ENCODE results near the gene EEF1A2. TPM values are rescaled to one million over a fixed set of nuclear protein-coding genes. Genes with fewer than 3 reads are reported as not detected.

The EEF1A2 gene
- total and polyA plus RNA-seq, 5 donors from 2014 or later: 0.10 to 2.1 (median 0.33) TPM; not detected in 1

DNA sequence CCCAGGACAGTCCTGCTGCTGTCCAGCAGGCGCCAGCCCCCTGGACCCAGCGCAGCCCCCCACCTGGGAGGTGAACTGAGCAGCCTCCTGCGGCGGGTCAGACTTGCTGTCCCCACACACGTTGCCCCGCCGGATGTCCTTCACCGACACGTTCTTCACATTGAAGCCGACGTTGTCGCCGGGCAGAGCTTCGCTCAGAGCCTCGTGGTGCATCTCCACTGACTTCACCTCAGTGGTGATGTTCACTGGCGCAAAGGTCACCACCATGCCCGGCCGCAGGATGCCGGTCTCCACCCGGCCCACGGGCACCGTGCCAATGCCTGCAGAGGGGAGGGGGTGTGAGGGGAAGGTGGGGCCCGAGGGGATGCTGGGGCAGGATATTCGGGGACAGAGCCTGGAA lies 8.5 kb downstream of the EEF1A2 start:
- H3K27ac Mint-ChIP-seq: no peak overlapping the region
- ATAC-seq (ENCODE audit: low read depth in 2 of 2) (no peak), DNase-seq (no peak)
- H3K9me3 Mint-ChIP-seq: peaks cover 0 to 2% (median 0%) of the 10 kb centered on the region in 7 donors
- H3K27me3 ChIP-seq (ENCODE audit: control insufficient read depth, insufficient read depth, low read length): no peaks in the 10 kb centered on the region
- peaks cover 6% of the 10 kb centered on the region for H3K27me3 Mint-ChIP-seq
- H3K4me3 Mint-ChIP-seq: no peak overlapping the region
- no peaks in the 10 kb centered on the region for H3K4me1 ChIP-seq (ENCODE audit: control insufficient read depth, insufficient read depth, low read length, poor library complexity, severe bottlenecking)
- H3K36me3 Mint-ChIP-seq: no peaks in the 10 kb centered on the region
- no peaks in the 10 kb centered on the region for H3K36me3 ChIP-seq (ENCODE audit: control insufficient read depth, insufficient read depth, low read length)
- no peaks in the 10 kb centered on the region for H3K4me1 Mint-ChIP-seq
- no peak overlapping the region for H3K27ac ChIP-seq (ENCODE audit: insufficient read depth, low read length, poor library complexity, severe bottlenecking)
- H3K9me3 ChIP-seq (ENCODE audit: control insufficient read depth in 2 of 2, low read length in 2 of 2): no peaks in the 10 kb centered on the region
- H3K4me3 ChIP-seq (ENCODE audit: low read depth, low read length): no peak overlapping the region

DNA sequence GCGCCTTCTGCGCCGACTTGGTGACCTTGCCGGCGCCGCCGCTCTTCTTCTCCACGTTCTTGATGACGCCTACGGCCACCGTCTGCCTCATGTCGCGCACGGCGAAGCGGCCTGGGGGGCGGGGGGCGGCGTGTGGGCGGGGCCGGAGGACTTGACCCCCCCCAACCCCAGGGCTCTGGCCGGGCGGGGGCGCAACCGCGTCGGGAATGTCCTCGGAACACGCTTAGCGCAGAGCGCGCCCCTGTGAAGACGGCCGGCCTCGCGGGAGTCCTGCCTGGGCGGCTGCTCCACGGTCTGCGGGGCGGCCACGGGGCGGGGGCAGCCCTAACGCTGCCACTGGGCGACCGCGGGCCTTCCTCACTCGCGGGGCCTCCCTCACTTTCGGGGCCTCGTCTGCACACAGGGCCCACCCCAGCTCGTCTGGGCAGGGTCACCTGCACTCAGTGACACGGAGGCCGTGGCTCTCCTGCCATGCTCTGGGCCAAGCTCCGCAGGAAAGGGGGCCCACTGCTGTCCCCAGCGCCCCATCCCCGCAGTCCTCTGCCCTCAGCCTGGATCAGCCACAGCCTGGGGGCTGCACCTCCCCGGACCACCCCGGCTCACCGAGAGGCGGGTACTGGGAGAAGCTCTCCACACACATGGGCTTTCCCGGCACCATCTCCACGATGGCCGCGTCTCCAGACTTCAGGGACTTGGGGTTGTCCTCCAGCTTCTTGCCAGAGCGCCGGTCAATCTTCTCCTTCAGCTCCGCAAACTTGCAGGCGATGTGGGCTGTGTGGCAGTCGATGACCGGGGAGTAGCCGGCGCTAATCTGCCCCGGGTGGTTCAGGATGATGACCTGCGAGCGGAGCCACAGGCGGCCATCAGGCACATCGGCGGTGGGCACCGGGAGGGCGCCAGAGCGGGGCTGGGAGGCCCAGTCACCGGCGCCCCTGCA lies 10.3 kb downstream of the EEF1A2 start:
- H3K27ac Mint-ChIP-seq: no peak overlapping the region
- ATAC-seq (ENCODE audit: low read depth in 2 of 2): no peak
- no peak overlapping the region for H3K27ac ChIP-seq (ENCODE audit: insufficient read depth, low read length, poor library complexity, severe bottlenecking)
- H3K9me3 Mint-ChIP-seq: peaks cover 0 to 2% (median 0%) of the 10 kb centered on the region in 7 donors
- peaks cover 10% of the 10 kb centered on the region for H3K27me3 Mint-ChIP-seq
- no peak overlapping the region for H3K4me3 Mint-ChIP-seq
- no peaks in the 10 kb centered on the region for H3K27me3 ChIP-seq (ENCODE audit: control insufficient read depth, insufficient read depth, low read length)
- H3K36me3 ChIP-seq (ENCODE audit: control insufficient read depth, insufficient read depth, low read length): no peaks in the 10 kb centered on the region
- no peaks in the 10 kb centered on the region for H3K4me1 ChIP-seq (ENCODE audit: control insufficient read depth, insufficient read depth, low read length, poor library complexity, severe bottlenecking)
- H3K36me3 Mint-ChIP-seq: no peaks in the 10 kb centered on the region
- peaks cover 0 to 3% (median 0%) of the 10 kb centered on the region in 4 donors for H3K4me1 Mint-ChIP-seq
- H3K4me3 ChIP-seq (ENCODE audit: low read depth, low read length): no peak overlapping the region
- H3K9me3 ChIP-seq (ENCODE audit: control insufficient read depth in 2 of 2, low read length in 2 of 2): no peaks in the 10 kb centered on the region
- no peak for DNase-seq

DNA sequence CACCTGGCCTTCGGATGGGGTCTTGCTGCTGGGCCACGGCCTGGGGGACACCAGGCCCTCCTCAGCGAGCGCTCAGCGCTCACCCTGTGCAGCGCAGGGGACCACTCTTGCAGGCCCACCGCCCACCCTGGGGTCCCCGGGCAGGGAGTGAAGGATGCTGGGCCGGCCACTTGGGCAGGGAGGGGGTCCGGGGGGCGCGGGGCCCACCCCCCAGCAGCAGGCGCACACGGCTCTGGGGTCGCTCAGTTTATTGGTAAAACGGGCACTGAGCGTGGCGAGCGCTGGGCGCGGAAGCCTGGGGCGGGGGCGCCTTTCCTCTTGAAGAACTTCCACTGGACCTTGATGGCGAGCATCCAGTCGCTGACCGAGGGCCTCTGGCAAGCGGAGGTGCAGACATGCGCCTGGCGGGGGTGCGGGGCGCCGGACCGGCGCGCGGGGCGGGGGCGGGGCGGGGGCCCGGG lies 11.1 kb downstream of the EEF1A2 start:
- H3K27me3 Mint-ChIP-seq: peaks cover 10% of the 10 kb centered on the region
- no peaks in the 10 kb centered on the region for H3K36me3 Mint-ChIP-seq
- no peaks in the 10 kb centered on the region for H3K4me1 ChIP-seq (ENCODE audit: control insufficient read depth, insufficient read depth, low read length, poor library complexity, severe bottlenecking)
- no peak overlapping the region for H3K27ac Mint-ChIP-seq
- no peak overlapping the region for H3K4me3 Mint-ChIP-seq
- ATAC-seq (ENCODE audit: low read depth in 2 of 2) (no peak), DNase-seq (no peak)
- H3K9me3 ChIP-seq (ENCODE audit: control insufficient read depth in 2 of 2, low read length in 2 of 2): no peaks in the 10 kb centered on the region
- H3K27ac ChIP-seq (ENCODE audit: insufficient read depth, low read length, poor library complexity, severe bottlenecking): no peak overlapping the region
- H3K9me3 Mint-ChIP-seq: peaks cover 0 to 2% (median 0%) of the 10 kb centered on the region in 7 donors
- no peak overlapping the region for H3K4me3 ChIP-seq (ENCODE audit: low read depth, low read length)
- peaks cover 0 to 3% (median 0%) of the 10 kb centered on the region in 4 donors for H3K4me1 Mint-ChIP-seq
- H3K27me3 ChIP-seq (ENCODE audit: control insufficient read depth, insufficient read depth, low read length): no peaks in the 10 kb centered on the region
- no peaks in the 10 kb centered on the region for H3K36me3 ChIP-seq (ENCODE audit: control insufficient read depth, insufficient read depth, low read length)

DNA sequence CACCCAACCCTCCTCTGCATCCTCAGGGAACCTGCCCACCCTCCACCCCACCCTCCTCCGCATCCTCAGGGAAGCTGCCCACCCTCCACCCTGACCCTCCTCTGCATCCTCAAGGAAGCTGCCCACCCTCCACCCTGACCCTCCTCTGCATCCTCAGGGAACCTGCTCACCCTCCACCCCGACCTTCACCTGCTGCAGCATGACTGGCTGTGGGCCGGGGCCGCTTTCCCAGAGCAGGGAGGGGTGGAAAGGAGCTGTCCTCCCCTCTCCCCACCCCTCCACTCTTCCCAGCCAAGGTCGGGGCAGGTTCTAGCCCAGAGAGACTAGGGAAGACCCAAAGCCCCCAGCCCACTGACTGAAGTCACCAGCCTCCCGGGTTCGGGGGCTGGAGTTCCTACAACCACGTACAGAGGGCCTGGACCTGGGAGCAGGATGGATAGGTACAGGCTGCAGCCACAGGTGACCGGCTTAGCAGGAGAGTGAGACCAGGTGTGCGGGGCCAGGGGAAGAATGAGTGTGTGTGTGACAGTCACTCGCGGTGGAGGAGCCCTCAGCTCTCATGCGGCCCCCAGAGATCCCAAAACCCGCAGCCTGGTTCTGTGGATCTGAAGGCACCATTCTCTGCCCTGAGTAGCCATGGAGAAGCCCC lies 11.6 kb downstream of the EEF1A2 start:
- no peak for ATAC-seq (ENCODE audit: low read depth in 2 of 2)
- no peak overlapping the region for H3K4me3 Mint-ChIP-seq
- H3K27me3 ChIP-seq (ENCODE audit: control insufficient read depth, insufficient read depth, low read length): no peaks in the 10 kb centered on the region
- DNase-seq: no peak
- H3K4me3 ChIP-seq (ENCODE audit: low read depth, low read length): no peak overlapping the region
- H3K9me3 Mint-ChIP-seq: peaks cover 0 to 2% (median 0%) of the 10 kb centered on the region in 7 donors
- H3K9me3 ChIP-seq (ENCODE audit: control insufficient read depth in 2 of 2, low read length in 2 of 2): no peaks in the 10 kb centered on the region
- no peaks in the 10 kb centered on the region for H3K4me1 ChIP-seq (ENCODE audit: control insufficient read depth, insufficient read depth, low read length, poor library complexity, severe bottlenecking)
- no peak overlapping the region for H3K27ac ChIP-seq (ENCODE audit: insufficient read depth, low read length, poor library complexity, severe bottlenecking)
- peaks cover 10% of the 10 kb centered on the region for H3K27me3 Mint-ChIP-seq
- peaks cover 0 to 3% (median 0%) of the 10 kb centered on the region in 4 donors for H3K4me1 Mint-ChIP-seq
- H3K36me3 Mint-ChIP-seq: no peaks in the 10 kb centered on the region
- H3K27ac Mint-ChIP-seq: no peak overlapping the region
- H3K36me3 ChIP-seq (ENCODE audit: control insufficient read depth, insufficient read depth, low read length): no peaks in the 10 kb centered on the region

DNA sequence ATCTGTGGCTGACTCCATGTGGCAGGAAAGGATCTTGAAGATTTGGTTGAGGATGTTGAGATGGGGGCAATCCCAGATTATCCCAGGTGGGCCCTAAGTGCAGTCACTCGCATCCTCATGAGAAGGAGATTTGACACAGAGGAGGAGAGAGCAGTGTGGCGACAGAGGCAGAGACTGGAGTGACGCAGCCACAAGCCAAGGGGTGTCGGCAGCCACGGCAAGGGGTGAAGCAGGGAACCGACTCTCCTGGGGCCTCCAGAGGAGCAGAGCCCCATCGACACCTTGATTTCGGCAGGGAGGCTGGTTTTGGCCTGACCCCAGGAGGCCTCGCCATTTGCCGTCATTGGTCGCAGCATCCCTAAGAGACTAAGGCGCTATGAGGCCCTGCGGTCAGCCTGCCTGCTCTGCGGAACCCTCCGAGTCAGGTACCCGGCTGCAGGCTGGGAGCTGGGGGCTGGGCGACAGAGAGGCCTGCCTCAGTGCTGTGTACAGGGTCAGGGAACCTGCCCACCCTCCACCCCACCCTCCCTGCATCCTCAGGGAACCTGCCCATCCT lies 12.5 kb downstream of the EEF1A2 start:
- ATAC-seq (ENCODE audit: low read depth in 2 of 2) (no peak), DNase-seq (no peak)
- Mint-ChIP-seq H3K4me1 (peaks cover 0 to 3% (median 0%) of the 10 kb centered on the region in 4 donors), H3K27me3 (peaks cover 17% of the 10 kb centered on the region), H3K4me3 (no peak overlapping the region), H3K9me3 (no peaks in the 10 kb centered on the region), H3K27ac (no peak overlapping the region), H3K36me3 (no peaks in the 10 kb centered on the region)
- Histone ChIP-seq H3K27ac (ENCODE audit: insufficient read depth, low read length, poor library complexity, severe bottlenecking) (no peak overlapping the region), H3K4me1 (ENCODE audit: control insufficient read depth, insufficient read depth, low read length, poor library complexity, severe bottlenecking) (no peaks in the 10 kb centered on the region), H3K27me3 (ENCODE audit: control insufficient read depth, insufficient read depth, low read length) (no peaks in the 10 kb centered on the region), H3K4me3 (ENCODE audit: low read depth, low read length) (no peak overlapping the region), H3K36me3 (ENCODE audit: control insufficient read depth, insufficient read depth, low read length) (no peaks in the 10 kb centered on the region), H3K9me3 (ENCODE audit: control insufficient read depth in 2 of 2, low read length in 2 of 2) (no peaks in the 10 kb centered on the region)

DNA sequence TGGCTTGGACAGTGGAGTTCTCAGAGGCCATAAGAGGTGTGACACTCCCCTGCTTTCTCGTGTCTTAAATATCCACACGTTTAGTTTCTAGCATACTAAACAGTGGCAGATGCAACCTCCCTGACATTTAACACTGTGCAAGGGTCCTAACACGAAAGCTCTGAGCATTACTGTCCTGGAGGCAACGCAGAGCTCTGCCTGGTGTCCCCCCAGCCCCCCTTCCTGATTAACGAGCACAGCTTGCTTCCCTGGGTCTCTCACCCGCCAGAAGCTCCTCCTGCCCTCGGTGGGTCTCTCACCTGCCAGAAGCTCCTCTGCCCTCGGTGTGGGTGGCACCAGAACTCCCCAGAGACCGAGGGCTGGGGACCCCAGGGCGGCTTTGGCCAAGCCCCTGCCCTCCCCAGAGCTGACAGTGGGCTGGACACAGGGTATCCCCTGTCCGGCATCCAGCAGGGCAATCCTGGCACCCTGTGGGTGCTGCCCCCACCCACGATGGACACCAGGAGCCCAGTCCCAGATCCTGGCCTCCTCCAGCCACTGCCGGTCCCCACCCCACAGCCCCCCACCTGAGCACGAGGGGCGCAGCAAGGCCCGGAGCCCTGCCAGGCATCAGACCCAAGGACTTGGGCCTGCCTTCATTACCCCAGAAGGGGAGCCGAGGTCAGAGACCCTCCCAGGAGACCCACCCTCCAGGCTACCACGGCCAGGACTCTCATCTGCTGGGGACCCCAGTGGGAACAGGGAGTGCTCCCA lies 14.1 kb downstream of the EEF1A2 start:
- Mint-ChIP-seq H3K27me3 (peaks cover 21% of the 10 kb centered on the region), H3K4me3 (no peak overlapping the region), H3K27ac (no peak overlapping the region), H3K9me3 (no peaks in the 10 kb centered on the region), H3K4me1 (peaks cover 0 to 3% (median 0%) of the 10 kb centered on the region in 4 donors), H3K36me3 (no peaks in the 10 kb centered on the region)
- Histone ChIP-seq H3K4me3 (ENCODE audit: low read depth, low read length) (no peak overlapping the region), H3K27ac (ENCODE audit: insufficient read depth, low read length, poor library complexity, severe bottlenecking) (no peak overlapping the region), H3K27me3 (ENCODE audit: control insufficient read depth, insufficient read depth, low read length) (no peaks in the 10 kb centered on the region), H3K4me1 (ENCODE audit: control insufficient read depth, insufficient read depth, low read length, poor library complexity, severe bottlenecking) (no peaks in the 10 kb centered on the region), H3K9me3 (ENCODE audit: control insufficient read depth in 2 of 2, low read length in 2 of 2) (no peaks in the 10 kb centered on the region), H3K36me3 (ENCODE audit: control insufficient read depth, insufficient read depth, low read length) (no peaks in the 10 kb centered on the region)
- ATAC-seq (ENCODE audit: low read depth in 2 of 2) (no peak), DNase-seq (no peak)

DNA sequence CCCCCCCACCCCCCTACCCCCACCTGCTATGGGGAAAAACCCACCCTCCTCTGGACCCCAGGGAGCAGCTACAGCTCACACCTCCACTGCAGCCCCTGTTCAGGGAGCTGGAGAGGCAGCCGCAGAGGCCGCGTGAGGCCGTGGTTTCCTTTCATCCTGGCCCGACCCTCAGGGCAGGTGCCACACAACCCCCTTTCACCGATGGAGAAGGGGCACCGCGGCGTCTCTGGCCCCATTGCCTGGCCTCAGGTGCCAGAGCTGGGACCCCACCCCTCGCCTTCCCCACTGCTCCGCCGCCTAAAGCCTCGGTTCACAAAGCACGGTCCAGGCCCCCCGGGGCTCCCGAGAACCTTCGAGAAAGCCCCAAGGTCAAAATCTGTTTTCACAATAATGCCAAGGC lies 14.6 kb downstream of the EEF1A2 start:
- DNase-seq (no peak), ATAC-seq (ENCODE audit: low read depth in 2 of 2) (no peak)
- H3K27ac ChIP-seq (ENCODE audit: insufficient read depth, low read length, poor library complexity, severe bottlenecking): no peak overlapping the region
- Mint-ChIP-seq H3K4me1 (peaks cover 0 to 3% (median 0%) of the 10 kb centered on the region in 4 donors), H3K27me3 (peaks cover 15% of the 10 kb centered on the region), H3K27ac (no peak overlapping the region), H3K9me3 (no peaks in the 10 kb centered on the region), H3K36me3 (no peaks in the 10 kb centered on the region), H3K4me3 (no peak overlapping the region)
- no peaks in the 10 kb centered on the region for H3K27me3 ChIP-seq (ENCODE audit: control insufficient read depth, insufficient read depth, low read length)
- no peak overlapping the region for H3K4me3 ChIP-seq (ENCODE audit: low read depth, low read length)
- no peaks in the 10 kb centered on the region for H3K4me1 ChIP-seq (ENCODE audit: control insufficient read depth, insufficient read depth, low read length, poor library complexity, severe bottlenecking)
- no peaks in the 10 kb centered on the region for H3K9me3 ChIP-seq (ENCODE audit: control insufficient read depth in 2 of 2, low read length in 2 of 2)
- H3K36me3 ChIP-seq (ENCODE audit: control insufficient read depth, insufficient read depth, low read length): no peaks in the 10 kb centered on the region

All from CD4-positive, CD25-positive, alpha-beta regulatory T cell (primary cell).